ENCODE results near the gene TEX26.
"Not testable (repeated sequence)": the region's sequence is repeated elsewhere in the genome, so short reads cannot be mapped to it uniquely, and the experiment has no call there.

Gene TEX26

DNA sequence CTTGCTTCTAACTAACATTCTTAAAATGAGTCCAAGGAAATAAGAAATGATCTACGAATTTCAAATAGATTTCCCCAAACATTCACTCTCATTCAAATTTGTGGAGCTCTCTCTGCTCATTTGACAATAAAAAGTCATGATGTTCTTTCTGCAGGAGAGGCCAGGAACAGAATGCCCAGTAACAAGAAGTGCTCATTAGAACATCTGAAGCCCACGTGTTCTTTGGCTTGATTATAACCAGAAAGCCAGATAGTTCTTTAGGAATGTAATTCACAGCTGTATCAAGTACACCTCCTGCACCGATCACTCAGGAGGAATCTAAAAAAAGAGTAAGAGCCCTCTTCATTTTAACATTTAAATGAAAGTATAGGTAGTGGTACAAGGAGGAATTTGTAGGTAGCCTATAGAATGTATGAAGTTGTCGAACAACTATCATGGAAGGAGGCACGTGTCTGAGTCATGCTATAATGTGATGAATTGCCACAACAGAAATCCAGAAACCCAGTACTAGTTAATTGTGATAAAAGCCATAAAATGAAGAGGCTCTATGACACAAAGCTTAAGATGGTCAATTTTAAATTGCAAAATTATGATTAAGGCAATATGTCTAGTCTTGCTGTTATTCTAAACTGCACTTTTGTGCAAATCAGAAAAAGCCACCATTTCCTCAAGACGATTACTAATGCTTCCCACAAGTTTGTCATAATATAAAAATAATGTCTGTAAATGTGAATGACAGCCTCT is 13.6 kb upstream of the TEX26 start:
- H3K4me3 ChIP-seq (ENCODE audit: low read depth, low read length) = no peak overlapping the region
- no peak for TF ChIP-seq CTCF (IDR thresholded peaks at IDR 0.05; ENCODE audit: insufficient read depth, low read depth, low read length, missing control alignments)
- DNase-seq (ENCODE audit: low read depth) = no peak

- H3K4me3 ChIP-seq (ENCODE audit: low read depth, low read length) = no peak overlapping the region
- TF ChIP-seq CTCF (IDR thresholded peaks at IDR 0.05; ENCODE audit: insufficient read depth, low read depth, low read length, missing control alignments) = no peak
- no peak for DNase-seq (ENCODE audit: low read depth)
Measured at GRCh38 chr13:30920162-30920909, 12.1 kb upstream of the TEX26 start.

DNA sequence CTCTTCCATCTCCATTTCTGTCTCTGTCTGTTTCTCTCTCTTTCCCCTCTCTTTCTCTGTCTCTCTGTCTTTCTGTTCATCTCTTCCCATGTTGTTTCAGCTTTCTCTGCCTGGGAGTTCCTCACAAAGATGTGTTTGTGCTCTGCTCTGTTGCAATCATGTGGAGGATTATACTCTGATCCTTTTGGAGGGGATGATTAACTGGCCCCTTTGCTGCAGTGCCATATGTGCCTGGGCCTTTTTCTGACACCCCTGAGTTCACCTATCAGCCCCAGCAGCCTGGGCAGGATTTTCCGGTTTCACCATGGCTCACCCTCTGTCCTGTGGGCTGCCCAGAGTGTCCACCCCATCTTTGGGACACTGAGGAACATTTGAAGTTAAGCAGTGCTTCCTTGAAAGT is 9.0 kb upstream of the TEX26 start:
- H3K4me3 ChIP-seq (ENCODE audit: low read depth, low read length) = no peak overlapping the region
- DNase-seq (ENCODE audit: low read depth) = no peak
- no peak for TF ChIP-seq CTCF (IDR thresholded peaks at IDR 0.05; ENCODE audit: insufficient read depth, low read depth, low read length, missing control alignments)

DNA sequence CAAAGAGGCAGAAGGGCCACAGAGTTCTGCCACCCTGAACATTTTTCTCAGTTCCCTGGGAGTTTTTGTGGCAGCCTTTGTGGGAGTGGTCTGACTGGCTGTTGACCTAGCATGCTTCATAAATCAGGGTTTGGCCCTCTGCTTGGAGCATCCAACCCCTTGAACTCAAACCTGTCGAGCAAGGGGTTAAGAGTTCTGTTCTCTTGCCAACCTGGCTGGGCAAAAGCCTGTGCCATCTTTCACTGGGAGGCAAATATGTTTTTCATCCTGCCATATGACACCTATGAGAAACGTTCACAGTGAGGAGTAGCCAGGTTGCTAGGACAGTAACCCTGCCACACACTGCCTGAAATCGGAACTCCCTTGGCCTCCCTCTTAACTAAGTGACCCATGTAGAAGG is 7.7 kb upstream of the TEX26 start:
- DNase-seq (ENCODE audit: low read depth) = no peak
- no peak overlapping the region for H3K4me3 ChIP-seq (ENCODE audit: low read depth, low read length)
- TF ChIP-seq CTCF (IDR thresholded peaks at IDR 0.05; ENCODE audit: insufficient read depth, low read depth, low read length, missing control alignments) = no peak

- TF ChIP-seq CTCF (IDR thresholded peaks at IDR 0.05; ENCODE audit: insufficient read depth, low read depth, low read length, missing control alignments) = no peak
Measured at GRCh38 chr13:30925429-30925828, 7.0 kb upstream of the TEX26 start.

DNA sequence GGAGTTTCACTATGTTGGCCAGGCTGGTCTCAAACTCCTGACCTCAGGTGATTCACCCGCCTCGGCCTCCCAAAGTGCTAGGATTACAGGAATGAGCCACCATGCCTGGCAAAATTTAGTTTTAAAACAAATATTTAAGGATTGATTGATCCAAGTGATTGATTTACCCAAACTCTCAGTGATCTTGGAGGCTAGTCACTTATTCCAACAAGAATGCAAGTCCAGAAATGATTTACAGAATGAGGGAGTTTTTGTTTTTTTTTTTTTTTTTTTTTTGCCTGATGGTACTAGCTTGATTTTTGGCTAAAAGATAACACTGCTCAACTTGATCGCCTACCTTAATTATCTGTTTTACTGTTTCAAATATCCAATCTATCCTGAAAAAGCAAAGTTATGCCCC is 5.7 kb upstream of the TEX26 start:
- H3K4me3 ChIP-seq (ENCODE audit: low read depth, low read length) = no peak overlapping the region
- no peak for DNase-seq (ENCODE audit: low read depth)
- TF ChIP-seq CTCF (IDR thresholded peaks at IDR 0.05; ENCODE audit: insufficient read depth, low read depth, low read length, missing control alignments) = no peak

More at GRCh38 chr13:30925429-30925828, 7.0 kb upstream of the TEX26 start:
- no peak for DNase-seq (ENCODE audit: low read depth)
- no peak overlapping the region for H3K4me3 ChIP-seq (ENCODE audit: low read depth, low read length)

DNA sequence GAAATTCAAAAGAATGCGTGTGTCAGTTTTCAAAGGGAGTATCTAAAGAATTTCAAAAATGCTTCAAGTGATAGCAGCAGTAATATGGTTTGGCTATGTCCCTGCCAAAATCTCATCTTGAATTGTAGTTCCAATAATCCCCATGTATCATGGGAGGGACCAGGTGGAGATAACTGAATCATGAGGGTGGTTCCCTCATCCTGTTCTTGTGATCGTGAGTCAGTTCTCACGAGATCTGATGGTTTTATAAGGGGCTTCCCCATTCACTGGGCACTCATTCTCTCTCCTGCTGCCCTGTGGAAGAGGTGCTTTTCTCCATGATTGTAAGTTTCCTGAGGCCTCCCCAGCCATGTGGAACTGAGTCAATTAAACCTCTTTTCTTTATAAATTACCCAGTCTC is 5.3 kb upstream of the TEX26 start:
- H3K4me3 ChIP-seq (ENCODE audit: low read depth, low read length); DNase-seq (ENCODE audit: low read depth): not testable (repeated sequence)
